HG03097 (cell line): Measurements from ENCODE around the gene CACNA1G.

Source experiments
- ATAC-seq: cut with Tn5 transposase; IDR thresholded peaks from one replicate; pipeline ENCODE4 v1.9.1; 2021; ENCODE audit not compliant: unreplicated experiment, low FRiP score

The CACNA1G gene

DNA sequence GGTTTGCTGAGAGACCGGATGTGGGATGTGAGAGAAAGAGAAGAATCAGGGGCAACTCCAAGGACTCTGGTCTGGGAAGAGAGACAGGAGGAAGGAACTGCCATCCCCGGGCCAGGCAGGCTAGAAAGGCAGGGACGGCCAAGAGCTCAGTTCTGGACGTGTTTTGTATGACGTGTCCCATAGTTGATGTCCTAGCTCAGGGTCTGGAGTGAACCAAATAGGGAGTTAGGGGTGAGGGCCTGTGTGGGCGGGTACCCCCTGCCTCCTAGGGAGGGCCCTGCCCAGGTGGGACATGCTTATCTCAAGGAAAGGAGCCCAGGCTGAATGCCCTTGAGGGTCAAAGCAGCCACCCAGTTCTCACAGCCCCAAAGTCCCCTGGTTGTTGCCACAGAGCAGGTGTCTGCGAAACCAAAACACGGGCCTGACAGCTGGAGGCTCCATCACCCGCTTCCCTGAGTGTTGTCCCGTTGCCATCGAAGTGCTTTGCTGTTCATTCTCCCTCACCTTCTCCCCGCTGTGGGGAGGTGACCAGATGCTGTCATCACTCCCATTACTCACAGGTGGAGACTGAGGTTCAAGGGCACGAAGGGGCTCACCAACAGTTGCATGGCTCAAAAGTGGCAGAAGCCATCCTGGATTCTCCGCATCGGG, 81.7 kb downstream of the CACNA1G start:
- ATAC-seq, result no peak

DNA sequence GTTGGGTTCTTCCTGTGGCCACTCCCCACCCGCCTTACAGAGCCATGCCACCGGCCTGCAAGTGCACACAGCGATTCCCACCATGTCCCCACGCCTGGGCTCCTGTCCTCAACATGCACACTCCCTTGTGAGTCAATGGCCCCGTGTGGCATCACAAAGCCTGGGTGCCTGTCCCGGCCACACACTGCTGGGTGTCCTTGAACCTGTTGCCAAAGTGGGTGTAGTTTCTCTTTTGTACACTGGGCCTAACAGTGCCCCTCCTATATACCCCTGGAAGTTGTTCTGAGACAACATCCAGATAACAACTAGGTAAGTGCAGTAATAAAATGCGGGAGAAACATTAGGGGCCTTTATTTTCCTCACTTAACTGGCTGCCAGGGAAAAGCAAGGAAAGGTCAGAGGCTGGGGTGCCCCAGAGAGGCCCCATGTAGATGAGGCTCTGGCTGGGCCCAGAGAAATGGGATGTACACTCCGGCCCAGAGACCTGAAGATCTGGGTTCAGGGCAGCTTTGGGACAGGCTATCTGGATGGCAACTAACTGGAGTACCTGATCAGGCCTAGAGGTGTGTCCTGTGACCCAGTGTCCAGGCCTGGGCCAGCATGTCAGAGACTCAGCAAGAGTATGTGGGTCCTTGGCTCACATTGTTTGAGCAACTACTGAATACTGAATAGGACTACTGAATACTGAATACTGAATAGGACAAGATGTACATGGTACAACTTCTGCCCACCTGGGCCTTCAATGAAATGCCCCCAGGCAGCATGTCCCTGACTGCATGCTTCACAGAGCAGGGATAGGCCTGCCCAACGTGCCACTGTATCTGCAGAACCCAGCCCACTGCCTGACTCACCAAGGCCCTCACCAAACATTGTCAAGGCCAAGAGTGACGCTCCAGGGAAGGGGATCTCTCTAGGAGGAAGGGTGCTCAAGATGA, 82.5 kb downstream of the CACNA1G start:
- no peak for ATAC-seq

DNA sequence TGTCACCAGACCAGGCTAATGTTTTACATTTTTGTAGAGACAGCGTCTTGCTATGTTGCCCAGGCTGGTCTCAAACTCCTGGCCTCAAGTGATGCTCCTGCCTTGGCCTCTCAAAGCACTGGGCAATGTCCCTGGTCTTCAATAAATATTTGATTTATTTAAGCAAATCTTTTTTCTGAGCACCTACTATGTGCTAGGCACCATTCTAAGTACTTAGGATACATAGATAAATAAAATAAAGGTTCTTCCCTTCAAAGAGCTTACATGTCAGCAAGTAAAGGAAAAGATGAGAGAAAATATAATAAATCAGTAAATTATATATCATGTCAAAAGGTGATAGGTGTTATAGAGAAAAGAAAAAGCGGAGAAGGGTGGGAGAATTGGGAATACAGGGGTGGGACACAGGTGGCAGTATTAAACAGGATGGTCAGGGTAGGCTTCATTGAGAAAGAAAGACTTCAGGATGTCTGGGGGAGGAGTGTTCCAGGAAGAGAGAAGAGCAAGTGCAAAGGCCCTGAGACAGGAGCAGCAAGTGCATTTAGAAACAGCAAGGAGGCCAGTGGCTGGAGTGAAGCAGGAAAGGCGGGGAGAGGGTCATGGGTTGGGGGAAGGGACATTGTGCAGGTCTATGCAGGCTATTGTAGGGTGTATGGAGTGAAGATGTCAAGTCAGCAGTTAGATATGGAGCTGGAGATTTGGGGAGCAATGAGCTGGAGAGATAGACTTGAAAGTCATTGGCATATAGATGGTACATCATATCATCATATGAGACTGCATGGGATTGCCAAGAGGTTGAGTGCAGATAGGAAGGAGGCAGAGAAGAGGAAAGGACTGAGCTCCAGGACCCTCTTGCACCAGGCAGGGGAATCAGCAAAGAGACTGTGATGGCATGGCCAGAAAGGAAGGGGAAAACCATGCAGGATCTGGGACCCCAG, 85.5 kb downstream of the CACNA1G start:
- no peak for ATAC-seq

DNA sequence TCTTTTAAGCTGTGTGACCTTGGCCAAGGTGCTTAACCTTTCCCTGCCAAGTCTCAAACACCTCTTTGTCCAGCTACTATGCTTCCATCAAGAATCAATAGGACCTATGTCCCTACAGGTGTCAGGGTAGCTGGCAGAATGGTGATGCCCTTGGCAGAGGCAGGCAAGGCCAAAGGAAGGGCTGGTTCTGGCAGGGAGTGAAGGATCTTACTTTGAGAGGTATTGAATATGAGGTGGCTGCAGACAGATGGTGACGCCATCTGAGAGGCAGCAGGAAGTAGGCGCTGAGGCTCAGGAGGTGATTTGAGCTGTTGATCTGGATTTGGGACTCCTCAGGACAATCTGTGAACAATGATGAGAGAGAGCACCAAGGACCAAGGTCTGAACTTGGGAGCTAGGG, 86.7 kb downstream of the CACNA1G start:
- ATAC-seq, result no peak

DNA sequence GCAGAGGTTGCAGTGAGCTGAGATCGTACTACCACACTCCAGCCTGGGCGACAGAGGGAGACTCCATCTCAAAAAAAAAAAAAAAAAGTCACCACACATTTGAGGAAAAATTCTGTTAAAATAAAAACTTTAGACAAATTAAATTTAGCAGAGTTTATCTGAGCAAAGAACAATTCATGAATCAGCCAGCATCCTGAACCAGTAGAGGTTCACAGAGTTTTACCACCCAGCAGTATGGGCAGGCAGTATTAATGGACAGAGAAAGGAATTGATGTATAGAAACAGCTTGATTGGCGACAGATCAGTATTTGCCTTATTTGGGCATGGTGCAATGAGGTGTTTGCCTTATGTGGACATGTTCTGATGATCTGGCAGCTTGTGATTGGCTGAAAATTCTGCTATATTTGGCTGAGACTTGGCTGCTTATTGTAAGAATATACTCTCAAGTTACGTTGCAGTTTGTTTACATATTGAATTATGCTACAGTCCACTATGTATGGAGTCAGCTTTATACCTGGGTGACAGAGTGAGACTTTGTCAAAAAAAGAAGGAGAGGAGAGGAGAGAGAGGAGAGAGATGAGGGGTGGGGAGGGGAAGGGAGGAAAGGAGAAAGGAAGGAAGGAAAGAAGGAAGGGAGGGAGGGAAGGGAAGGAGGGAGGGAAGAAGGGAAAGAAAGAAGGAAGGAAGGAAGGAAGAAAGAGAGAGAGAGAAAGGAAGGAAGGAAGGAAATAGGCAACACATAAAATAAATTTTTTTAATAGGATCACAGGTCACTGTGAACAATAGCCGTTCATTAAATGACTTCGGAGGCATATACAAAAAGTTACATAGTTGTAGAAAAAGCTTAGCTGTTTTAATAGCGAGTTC, 88.8 kb downstream of the CACNA1G start:
- ATAC-seq, result no peak

DNA sequence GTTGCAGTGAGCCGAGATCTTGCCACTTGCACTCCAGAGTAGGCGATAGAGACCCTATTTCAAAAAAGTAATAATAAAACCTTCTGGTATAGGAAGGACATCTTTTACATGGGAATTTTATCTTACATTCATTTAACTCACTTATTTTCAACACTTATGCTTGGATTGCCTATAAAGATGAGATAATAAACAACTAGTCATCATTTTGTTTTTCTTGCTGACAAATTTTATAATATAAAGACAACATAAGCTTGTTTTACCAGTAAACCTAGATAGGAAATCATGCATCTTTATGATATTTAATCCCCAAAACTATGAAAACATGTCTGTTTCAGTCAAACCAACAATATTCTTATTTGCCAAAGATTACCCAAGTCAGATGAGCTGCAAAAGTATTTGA, 91.1 kb downstream of the CACNA1G start:
- ATAC-seq, result no peak

DNA sequence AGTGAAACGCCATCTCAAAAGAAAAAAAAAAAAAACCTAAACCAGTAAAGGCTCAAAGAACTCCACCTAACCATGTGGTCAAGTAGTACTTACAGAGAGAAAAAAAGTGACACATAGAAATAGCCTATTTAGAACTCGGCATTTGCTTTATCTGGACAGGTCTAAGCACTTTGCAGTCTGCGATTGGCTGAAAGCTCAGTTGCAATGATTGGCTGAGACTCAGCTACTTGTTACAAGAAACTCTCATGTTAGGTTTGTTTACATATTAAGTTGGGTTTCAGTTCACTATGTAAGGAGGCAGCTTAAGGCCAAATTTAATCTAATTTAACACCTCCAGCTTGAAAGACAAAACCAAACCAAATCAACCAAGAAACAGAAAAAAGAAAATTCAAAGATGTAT, 93.2 kb downstream of the CACNA1G start:
- ATAC-seq, result no peak

DNA sequence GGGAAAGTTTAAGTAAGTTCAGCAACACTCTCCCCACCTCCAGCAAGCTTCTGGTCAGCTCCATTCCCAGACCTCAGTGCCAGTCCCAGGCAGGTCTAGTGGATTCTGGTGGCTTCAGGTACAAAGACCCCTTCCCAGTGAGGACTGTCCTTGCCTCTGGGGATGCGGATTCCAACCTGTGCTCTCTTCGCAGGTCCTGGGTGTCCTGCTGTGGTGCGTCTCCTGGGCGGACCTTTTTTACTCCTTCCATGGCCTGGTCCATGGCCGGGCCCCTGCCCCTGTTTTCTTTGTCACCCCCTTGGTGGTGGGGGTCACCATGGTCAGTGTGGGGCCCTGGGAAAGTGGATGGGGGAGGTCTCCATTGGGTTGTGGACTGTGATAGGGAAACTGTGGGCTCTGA, 96.0 kb downstream of the CACNA1G start:
- no peak for ATAC-seq

DNA sequence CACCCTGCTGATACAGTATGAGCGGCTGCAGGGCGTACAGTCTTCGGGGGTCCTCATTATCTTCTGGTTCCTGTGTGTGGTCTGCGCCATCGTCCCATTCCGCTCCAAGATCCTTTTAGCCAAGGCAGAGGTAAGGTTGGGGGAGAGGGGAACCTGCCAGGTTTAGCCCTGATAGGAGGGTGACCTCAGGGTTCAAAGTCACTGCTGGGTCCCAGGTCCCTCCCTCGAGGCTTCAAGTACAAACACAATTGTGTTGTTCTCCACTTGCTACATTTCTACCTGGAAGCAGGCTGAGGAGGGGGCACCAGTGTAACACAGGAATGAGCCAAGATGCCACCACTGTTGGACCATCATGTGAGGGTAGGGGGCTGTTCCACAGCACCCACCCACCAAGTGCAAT, 96.5 kb downstream of the CACNA1G start:
- ATAC-seq, result no peak

DNA sequence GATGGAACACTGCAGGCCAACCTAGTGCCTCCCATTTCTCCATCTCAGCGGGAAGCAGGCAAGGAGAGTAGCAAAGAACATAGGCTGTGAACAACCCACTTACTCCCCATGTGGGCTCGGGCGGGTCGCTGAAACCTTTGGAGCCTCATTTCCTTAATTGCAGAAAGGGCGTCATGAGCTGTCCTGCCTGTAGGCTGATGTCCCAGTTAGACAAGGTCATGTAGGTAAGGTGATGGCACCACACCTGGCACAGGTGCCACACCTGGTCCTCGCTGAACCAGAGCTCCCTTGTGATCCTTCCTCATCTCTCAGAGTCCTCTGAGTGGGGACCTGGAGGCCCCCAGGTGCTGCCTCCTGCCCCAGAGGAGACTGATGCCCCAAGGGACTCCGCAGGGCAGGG, 97.1 kb downstream of the CACNA1G start:
- no peak for ATAC-seq

DNA sequence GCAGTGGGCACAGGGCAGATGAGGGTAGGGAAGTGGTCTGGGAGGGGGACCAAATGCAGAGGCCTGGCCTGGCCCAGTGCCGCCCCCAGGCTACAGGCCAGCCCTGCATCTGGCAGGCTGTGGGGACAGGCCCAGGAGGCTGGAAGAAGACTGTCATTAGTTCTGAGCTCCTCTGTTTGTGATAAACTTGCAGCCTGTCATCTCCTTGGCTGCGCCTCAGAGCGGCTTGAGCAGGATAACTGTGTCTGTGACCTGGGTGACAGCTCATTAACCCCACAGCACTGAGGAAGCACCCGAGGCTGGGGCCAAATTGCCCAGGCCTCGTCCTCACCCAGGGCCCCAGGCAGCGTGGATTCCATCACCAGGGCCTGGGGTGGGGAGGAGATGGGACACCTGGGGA, 98.1 kb downstream of the CACNA1G start:
- ATAC-seq, result no peak

DNA sequence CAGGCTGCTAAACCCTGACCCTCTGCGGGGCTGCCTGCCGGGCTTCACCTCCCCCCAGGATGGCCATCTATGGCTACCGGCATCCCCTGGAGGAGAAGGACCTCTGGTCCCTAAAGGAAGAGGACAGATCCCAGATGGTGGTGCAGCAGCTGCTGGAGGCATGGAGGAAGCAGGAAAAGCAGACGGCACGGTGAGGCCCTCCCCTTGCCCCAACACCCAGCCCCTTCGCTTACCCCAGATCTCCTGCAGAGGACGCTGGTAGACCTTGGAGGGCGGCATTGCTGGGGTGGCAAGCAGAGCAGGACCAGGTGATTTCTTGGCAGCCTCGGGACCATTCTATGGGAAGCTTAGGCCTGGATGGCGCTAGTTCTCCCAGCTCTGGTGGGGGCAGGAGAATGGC, 98.7 kb downstream of the CACNA1G start:
- ATAC-seq, result no peak

DNA sequence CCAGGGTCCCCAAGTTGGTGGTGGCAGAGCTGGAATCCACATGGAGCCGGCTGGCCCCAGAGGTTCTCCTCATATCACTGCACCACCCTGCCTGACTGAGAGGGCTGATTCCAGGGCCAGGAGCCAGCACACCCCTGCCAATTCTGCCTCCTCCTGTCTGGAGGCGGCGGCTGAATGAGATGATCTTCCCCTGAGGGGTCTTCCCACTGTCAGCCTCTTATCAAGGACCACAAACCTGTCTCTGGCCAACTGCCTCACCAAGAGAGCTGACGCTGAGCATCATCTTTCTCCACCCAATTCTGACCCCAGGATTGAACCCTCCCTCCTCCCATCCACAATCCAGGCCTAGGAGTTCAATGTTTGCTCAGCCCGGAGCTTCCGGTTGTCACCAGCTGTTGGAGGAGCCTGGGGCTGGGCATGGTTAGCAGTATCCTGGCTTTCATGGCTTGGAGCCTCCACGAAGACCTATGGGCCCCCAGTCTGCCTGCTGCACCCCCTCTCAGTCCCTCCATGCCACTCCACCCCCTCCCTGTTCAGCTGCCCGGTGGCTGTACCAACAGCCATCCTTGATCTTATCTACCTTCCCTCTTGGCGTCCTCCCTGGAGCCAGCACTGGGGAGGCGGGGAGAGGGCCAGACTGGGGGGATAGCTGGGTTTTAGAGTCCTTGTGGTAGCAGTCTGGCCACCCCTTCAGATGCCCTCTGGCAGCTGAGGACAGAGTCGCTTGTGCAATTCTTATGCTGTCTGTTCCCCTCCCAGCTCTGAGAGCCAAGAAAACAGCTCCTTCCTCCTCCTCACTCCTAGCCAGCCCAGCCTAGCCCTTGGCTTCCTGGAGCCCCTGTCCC, 99.7 kb downstream of the CACNA1G start:
- ATAC-seq, result no peak

DNA sequence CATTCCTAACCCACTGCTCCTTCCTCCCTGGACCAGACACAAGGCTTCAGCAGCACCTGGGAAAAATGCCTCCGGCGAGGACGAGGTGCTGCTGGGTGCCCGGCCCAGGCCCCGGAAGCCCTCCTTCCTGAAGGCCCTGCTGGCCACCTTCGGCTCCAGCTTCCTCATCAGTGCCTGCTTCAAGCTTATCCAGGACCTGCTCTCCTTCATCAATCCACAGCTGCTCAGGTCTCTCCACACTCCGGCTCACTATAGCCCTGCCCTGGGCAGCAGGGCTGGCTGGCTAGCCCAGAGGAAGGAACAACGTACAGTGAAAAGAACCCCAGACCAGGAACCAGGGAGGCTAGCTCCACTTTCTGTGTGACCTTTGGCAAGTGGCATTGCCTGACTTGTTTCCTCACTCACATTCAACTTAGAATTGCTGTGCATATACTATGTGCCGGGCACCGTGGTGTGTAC, 100.4 kb downstream of the CACNA1G start:
- ATAC-seq, result no peak

DNA sequence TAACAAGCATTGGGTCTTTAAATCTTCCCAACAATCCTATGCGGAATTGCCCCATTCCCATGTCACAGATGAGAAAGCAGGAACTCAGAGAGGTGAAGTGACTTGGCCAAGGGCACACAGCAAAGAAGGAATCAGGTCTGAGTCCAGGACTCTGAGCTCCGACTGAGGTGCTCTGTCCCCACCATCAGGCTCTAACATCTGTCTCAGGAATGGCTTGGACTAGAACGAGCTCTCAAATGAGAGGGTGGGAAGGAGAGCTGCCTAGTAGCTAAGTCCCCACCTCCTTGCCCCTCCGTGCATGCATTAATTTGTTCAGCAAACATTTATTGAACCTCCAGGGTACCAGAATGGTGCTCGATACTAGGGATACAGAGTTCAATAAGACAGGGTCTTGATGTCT, 100.8 kb downstream of the CACNA1G start:
- no peak for ATAC-seq

DNA sequence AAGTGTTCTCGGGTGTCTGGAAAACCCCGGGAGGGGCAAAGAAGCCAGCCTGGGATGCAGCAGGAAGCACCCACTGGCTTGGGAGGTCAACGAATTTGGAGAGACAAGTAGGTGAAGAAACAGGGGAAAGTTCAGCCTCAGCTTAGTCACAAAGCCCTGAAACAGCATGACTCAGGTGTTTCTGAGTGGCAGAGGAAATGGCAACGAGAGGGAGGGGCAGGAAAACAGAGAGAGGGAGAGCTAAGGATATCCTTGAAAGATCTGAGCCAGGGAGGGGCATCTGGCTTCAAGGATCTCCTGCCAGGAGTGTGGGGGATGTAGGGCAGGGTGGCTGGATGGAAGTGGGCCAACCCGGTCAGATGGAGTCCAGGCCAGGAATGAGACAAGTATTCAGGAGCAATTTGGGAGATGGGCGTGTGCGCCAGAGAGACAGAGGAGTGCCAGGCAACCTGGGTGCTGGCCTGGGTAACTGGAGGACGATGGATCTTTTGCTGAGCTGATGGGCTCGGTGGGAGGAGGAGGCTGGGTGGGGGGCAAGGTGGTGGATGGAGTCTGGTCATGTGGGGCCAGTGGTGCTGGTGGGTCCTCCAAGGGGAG, 101.4 kb downstream of the CACNA1G start:
- ATAC-seq, result no peak

DNA sequence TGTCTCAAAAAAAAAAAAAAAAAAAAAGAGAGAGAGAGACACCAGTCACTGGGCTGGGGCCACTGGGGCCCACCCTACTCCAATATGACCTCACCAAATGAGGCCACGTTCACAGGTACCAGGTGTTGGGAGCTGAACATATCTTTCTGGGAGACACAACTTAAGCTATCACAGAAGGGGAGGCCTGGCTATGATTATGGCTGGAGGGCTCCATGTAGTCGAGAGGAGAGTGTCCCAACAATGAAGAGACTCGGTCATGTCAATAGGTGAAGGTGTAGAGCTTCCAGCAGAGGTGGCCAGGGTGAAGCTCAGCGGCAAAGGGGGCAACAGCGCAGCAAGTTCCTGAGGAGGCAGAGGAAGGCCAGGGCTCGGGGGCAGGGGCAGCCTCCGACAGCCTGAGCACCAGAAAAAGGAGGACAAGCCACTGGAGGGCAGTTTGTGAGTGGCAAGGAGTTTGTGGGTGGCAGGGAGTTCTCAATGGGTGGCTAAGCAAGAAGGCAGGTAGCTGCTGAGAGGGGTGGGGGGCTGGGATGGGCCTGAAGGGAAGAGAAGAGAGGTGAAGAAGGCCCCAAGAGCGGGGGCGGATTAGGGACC, 102.2 kb downstream of the CACNA1G start:
- no peak for ATAC-seq

DNA sequence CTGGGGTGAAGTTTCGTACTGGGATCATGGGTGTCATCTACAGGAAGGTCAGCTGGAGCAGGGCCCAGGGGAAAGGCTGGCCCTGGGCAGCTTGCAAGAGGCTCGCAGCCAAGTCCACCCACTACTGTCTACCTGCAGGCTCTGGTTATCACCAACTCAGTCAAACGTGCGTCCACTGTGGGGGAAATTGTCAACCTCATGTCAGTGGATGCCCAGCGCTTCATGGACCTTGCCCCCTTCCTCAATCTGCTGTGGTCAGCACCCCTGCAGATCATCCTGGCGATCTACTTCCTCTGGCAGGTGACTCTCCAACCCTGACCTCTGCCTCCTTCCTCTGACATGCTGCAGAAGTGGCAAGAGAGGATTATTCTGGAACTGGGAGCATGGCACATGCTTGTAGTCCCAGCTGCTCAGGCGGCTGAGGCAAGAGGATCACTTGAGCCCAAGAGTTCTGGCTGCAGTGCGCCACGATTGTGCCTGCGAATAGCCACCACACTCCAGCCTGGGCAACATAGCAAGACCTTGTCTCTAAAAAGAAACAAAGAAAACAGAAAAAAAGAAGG, 103.4 kb downstream of the CACNA1G start:
- no peak for ATAC-seq
